NCI-H446 treated with DMSO at 0.1 percent for 48 hours (cell line): ENCODE measurements around the gene HLA-DRB1.
"Not testable (repeated sequence)": the region's sequence is repeated elsewhere in the genome, so short reads cannot be mapped to it uniquely, and the experiment has no call there.

ENCODE experiments used
- DNase-seq: peaks from one replicate; lab custom pipeline; 2025; lab: John Stamatoyannopoulos, UW

Gene HLA-DRB1

GRCh38 chr6:32558426-32559057, 31.1 kb downstream of the HLA-DRB1 start:
- DNase-seq, result no peak

GRCh38 chr6:32554116-32554965, 35.3 kb downstream of the HLA-DRB1 start:
- DNase-seq, result no peak

GRCh38 chr6:32553037-32553742, 36.5 kb downstream of the HLA-DRB1 start:
- DNase-seq, result no peak

GRCh38 chr6:32551410-32551809, 38.2 kb downstream of the HLA-DRB1 start:
- no peak for DNase-seq

GRCh38 chr6:32539839-32540238, 49.8 kb downstream of the HLA-DRB1 start:
- no peak for DNase-seq

GRCh38 chr6:32530431-32530793, 59.2 kb downstream of the HLA-DRB1 start:
- DNase-seq, result not testable (repeated sequence)

- no peak for DNase-seq
Observed at GRCh38 chr6:32529697-32530430, 59.8 kb downstream of the HLA-DRB1 start, which contains the start of gene HLA-DRB5. TSS of gene HLA-DRB5 (minus strand) at chr6:32530287. CDS start at chr6:32530224, 63 bp downstream.
